ENCODE results near the gene PPP1CA.
"Not testable (repeated sequence)": the region's sequence is repeated elsewhere in the genome, so short reads cannot be mapped to it uniquely, and the experiment has no call there.

PPP1CA gene

GRCh38 chr11:67416416-67417335 lies 15.0 kb upstream of the PPP1CA start:
- DNase-seq: peak in 3 of 4 experiments; percentile 26 to 83 (median 81)

DNA sequence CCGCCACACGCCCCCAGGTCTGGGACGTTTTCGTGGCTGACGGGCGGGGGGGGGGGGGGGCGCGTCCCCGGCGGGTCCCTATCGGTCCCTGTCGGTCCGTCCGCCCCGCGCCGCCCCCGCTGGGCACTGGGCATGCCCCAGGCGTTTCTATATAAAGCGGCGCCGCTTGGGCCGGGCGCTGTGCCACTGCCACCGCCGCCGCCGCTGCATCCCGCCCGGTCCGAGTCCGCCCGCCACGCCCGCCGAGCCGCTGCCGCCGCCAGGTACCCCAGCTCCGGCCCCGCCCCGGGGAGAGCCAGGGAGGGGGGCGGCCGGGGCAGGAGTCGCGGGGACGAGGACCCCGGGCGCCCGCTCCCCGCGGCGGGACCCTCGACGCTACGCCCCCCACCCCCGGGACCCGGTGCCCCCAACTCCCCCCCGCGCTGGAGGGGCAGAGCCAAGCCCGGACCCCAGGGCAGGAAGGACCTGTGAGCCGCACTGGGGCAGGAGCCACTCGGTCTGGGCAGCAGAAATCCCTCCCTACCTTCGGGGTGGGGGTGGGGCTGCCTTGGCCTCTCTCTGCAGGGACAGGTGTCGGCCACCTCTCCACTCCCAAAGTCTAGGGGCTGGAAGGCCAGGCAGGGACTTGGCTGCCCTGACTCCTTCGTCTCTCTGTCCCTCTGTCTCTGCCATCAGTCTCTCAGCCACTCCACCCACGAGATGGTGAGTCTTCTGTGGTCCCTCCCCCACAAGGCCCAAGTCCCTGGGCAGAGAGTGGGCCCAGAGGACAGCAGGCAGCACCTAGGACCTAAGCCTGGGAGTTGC lies 14.0 kb upstream of the PPP1CA start, which contains the start of gene CARNS1:
Gene CARNS1 (plus strand): TSS at position 178 of the 804 bp plus-strand sequence. CDS start 522 bp downstream, at position 700.
- no peak for DNase-seq

DNA sequence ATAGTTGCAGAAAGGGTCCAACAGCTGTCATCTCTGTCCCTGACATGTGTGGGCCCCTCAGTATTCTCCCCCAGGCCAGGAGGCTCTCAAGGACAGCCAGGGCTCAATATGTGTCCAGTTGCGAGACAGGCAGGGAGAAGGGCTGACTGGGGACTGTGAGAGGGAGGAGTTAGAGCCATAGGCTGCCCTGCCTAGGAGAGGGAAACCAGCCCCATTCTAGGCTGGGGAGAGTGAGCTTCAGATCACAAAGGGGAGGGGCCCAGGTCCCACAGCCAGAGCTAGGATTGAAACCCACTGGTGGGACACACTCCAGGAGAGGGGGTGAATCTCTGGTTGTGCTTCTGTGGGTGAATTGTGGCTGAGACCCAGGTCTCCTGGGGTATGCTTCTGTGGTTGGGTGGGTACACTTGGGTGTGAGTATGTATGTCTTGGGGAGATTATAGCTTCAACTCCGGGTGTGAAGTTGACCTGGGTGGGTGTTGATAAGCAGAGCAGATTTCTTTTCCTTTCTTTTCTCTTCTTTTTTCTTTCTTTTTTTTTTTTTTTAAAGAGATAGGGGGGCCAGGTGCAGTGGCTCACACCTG lies 11.7 kb upstream of the PPP1CA start:
- DNase-seq: no peak

- DNase-seq: no peak
Observed at GRCh38 chr11:67412495-67413179, 11.0 kb upstream of the PPP1CA start.

- DNase-seq: no peak
Observed at GRCh38 chr11:67411785-67412152, 10.1 kb upstream of the PPP1CA start.

- DNase-seq: no peak
Observed at GRCh38 chr11:67410984-67411784, 9.5 kb upstream of the PPP1CA start.

DNA sequence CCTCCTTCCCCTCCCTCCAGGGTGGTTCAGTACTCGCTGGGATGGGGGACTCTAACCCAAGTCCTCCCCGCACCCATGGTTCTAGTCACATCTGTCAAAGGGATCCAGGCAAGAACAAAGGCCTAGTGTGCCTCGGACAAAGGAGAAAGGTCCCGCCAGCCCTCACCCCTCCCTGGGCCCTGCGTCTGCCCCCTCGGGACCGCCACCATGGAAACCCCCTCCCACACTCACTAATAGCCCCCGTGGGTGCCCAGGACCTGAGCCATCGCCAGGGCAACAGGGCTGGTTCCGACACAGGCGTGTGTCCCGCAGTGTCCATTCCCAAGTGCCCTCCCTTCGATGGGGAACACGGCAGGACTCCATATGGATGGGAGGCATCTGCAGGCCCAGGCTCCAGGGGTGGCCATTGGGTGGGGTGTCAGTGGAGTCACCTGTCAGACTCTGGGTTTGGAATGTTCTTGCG lies 8.7 kb upstream of the PPP1CA start:
- DNase-seq: no peak

GRCh38 chr11:67409781-67410368 lies 8.2 kb upstream of the PPP1CA start:
- DNase-seq: no peak

- DNase-seq: peak in 2 of 4 experiments; percentile 67 to 68
Observed at GRCh38 chr11:67409261-67409666, 7.6 kb upstream of the PPP1CA start.

GRCh38 chr11:67408437-67409200 lies 7.0 kb upstream of the PPP1CA start:
- no peak for DNase-seq

GRCh38 chr11:67407688-67408163 lies 6.1 kb upstream of the PPP1CA start:
- DNase-seq: no peak

DNA sequence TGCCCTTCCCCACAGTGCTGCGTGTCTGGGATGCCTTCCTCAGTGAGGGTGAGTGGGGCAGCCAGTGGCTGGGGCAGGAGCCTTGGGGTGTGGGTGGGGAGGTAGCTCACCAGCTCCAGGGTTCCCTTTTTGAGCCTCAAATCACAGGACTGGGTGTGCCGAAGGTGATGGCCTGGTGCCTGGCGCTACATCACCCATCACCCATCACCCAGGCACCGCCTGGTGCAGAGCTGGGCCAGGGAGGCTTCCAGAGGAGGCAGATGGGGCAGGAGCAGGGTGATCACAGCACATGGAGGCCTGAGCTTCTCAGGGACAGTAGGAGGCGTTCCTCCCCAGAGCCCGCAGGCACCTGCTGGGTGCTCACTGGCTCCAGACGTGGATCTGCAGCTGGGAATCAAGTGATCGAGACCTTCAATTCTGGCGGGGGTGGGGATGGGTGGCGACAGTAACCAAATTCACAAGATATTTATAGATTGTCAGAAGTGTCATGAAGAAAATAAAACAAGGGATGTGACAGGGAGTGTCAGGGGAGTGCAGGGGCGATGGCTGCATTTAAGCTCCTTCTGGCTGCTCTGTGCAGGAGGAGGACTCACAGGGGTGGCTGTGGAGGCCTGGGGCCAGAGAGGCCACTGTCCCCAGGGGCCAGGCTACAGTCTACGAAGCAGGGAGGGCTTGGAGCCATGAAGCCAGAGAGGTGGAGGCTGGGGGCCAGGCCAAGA lies 5.5 kb upstream of the PPP1CA start:
- no peak for DNase-seq

GRCh38 chr11:67406420-67406968 lies 4.8 kb upstream of the PPP1CA start:
- no peak for DNase-seq

DNA sequence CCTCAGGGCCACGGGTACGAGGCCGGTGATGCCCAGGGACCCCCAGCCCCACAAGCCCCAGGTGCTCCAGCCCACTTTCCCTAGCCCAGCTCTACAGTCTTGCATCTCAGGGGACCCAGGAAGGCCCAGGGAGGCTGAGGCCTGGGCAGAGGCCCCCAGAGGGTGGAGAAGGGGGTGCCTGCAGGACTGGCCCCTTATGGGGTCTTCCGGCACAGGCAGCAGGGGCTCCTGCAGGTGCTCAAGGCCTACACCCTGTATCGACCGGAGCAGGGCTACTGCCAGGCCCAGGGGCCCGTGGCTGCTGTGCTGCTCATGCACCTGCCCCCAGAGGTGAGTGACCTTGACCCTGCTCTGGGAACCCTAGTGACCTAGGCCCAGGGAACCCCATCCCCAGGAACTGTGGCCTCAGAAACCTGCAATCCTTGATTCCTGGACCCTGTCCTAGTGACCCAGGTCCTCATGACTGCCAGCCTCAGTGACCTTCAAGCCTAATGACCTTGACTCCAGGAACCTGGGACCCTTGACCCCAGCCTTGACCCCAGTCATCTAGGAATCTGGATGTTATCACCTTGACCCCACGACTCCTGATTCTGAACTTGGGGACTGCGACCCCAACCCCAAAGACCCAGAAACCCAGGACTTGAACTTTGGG lies 4.2 kb upstream of the PPP1CA start:
- no peak for DNase-seq

GRCh38 chr11:67405196-67405567 lies 3.5 kb upstream of the PPP1CA start:
- peak in 1 of 4 experiments; percentile 27 for DNase-seq

- DNase-seq: peak in 1 of 4 experiments; percentile 35
Observed at GRCh38 chr11:67404515-67405195, 3.0 kb upstream of the PPP1CA start.

DNA sequence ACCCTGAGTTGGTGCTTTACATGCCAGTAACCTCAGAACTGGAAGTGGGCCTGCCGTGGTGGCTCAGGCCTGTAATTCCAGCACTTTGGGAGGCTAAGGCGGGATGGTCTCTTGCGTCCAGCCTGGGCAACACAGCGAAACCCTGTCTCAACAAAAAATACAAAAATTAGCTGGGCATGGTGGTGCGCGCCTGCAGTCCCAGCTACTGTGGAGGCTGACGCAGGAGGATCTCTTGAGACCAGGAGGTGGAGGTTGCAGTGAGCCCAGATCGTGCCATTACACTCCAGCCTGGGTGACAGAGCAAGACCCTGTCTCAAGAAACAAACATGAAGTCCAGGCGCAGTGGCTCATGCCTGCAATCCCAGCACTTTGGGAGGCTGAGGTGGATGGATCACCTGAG lies 1.4 kb upstream of the PPP1CA start:
- not testable (repeated sequence) for DNase-seq

DNA sequence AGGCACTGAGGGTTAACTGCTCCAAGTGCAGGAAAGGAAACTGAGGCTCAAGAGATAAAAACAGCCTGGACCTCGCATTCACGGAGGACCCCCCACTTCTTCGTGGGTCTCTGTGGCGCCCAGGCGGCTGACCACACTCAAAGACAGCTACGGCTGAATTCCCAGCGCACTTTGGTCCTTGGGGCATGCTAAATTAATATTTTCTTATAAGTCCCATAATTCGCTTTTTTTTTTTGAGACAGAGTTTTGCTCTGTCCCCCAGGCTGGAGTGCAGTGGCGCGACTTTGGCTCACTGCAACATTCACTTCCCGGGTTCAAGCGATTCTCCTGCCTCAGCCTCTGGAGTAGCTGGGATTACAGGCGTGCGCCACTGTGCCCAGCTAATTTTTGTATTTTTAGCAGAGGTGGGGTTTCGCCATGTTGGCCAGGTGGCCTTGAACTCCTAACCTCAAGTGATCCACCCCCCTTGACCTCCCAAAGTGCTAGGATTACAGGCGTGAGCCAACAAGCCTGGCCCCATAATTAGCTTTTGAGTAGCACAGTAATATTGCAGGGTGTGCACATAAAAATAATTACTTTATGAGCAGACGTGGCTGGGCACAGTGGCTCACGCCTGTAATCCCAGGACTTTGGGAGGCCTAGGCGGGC lies 658 bp upstream of the PPP1CA start:
- DNase-seq: not testable (repeated sequence)

Data from activated CD4-positive, CD25-positive, alpha-beta regulatory T cell (primary cell).